Esophagus muscularis mucosa (tissue), 4 donors: ENCODE measurements around the gene OSBPL2.

ENCODE experiments used
- CTCF ChIP-seq, 3 experiments: fragments of 200-600 bp in 2 of 3; fragments of 450-650 bp in 1 of 3; sonication (generic) in 2 of 3; IDR thresholded peaks; one replicate each; pipeline ENCODE4 v1.5.1; 2017 to 2019; ENCODE audit warnings: antibody characterized with exemption in 3 of 3, mild to moderate bottlenecking in 2 of 3, moderate library complexity in 1 of 3
- EP300 ChIP-seq: sonication (generic); formaldehyde crosslinking; IDR thresholded peaks from one replicate; pipeline ENCODE4 v1.6.1; 2017; ENCODE audit warnings: antibody characterized with exemption
- POLR2A ChIP-seq: fragments of 450-650 bp; IDR thresholded peaks from one replicate; pipeline ENCODE4 v1.6.1; 2017; ENCODE audit warnings: antibody characterized with exemption, moderate library complexity, mild to moderate bottlenecking, low read depth
- POLR2AphosphoS5 ChIP-seq, 2 donors: sonication (generic); formaldehyde crosslinking; IDR thresholded peaks; one replicate each; pipeline ENCODE4 v1.6.1; 2017; ENCODE audit warnings: antibody characterized with exemption in 2 of 2

GRCh38 chr20:62344782-62345181 lies 106.5 kb downstream of the OSBPL2 start:
- TF ChIP-seq CTCF (IDR thresholded peaks at IDR 0.05) (no peak), EP300 (no peak), POLR2AphosphoS5 (IDR thresholded peaks at IDR 0.05) (no peak), POLR2A (no peak)
